A549 (cell line): ENCODE measurements around the gene MEF2C.

Source experiments
- JUN ChIP-seq, 2 experiments: fragments of >200 bp; sonication (Bioruptor Twin); formaldehyde crosslinking; IDR thresholded peaks; 2 replicates in 1 of 2; 3 replicates in 1 of 2; pipeline ENCODE4 v1.6.1; 2016 to 2017
- RAD21 ChIP-seq, 2 experiments: fragments of >200 bp in 1 of 2; sonication (Bioruptor Twin) in 1 of 2; formaldehyde crosslinking in 1 of 2; IDR thresholded peaks in 1 of 2; conservative IDR thresholded peaks in 1 of 2; 2 replicates in 1 of 2; 3 replicates in 1 of 2; pipeline ENCODE4 v1.6.1; 2012 to 2018; ENCODE audit warnings: inconsistent platforms in 1 of 2
- USF2 ChIP-seq: fragments of 450-650 bp; IDR thresholded peaks from 2 replicates; pipeline ENCODE4 v1.6.1; 2014; ENCODE audit warnings: antibody characterized with exemption

GRCh38 chr5:88803309-88803708, 79.7 kb downstream of the MEF2C start:
- TF ChIP-seq USF2 (no peak), JUN (IDR thresholded peaks at IDR 0.05) (no peak), RAD21 (conservative IDR thresholded peaks at IDR 0.05 in 1 of 2, IDR thresholded peaks at IDR 0.05 in 1 of 2) (no peak)
